ENCODE measurements around the gene CNPY3. TPM values are rescaled to one million over a fixed set of nuclear protein-coding genes. Genes with fewer than 3 reads are reported as not detected.

CNPY3 gene
- polyA plus RNA-seq, 1 donor from 2014 or later: 26.4 TPM

GRCh38 chr6:42935322-42935721, 6.0 kb downstream of the CNPY3 start:
- Histone ChIP-seq H3K36me3 (ENCODE audit: insufficient read depth, low read length) (no peaks in the 10 kb centered on the region), H4K20me1 (ENCODE audit: insufficient read depth) (no peaks in the 10 kb centered on the region), H2AFZ (ENCODE audit: low read depth, low read length) (no peak overlapping the region), H3K79me2 (replicated peaks; ENCODE audit: insufficient read depth, low read length) (peaks cover 20% of the 10 kb centered on the region), H3K9ac (ENCODE audit: low read length) (no peak overlapping the region), H3F3A (ENCODE audit: insufficient read depth, low read length, poor library complexity, severe bottlenecking) (no peaks in the 10 kb centered on the region), H3K9me3 (ENCODE audit: low read length) (no peaks in the 10 kb centered on the region), H3K4me3 (ENCODE audit: low read length) (no peak overlapping the region), H3K27ac (ENCODE audit: low read length) (no peak overlapping the region), H3K27me3 (ENCODE audit: insufficient read depth, low read depth, low read length) (no peaks in the 10 kb centered on the region), H3K4me2 (ENCODE audit: low read length) (no peak overlapping the region), H3K9me2 (ENCODE audit: insufficient read depth, low read length) (no peaks in the 10 kb centered on the region)
- TF ChIP-seq EP300 (conservative IDR thresholded peaks at IDR 0.05; ENCODE audit: poor library complexity, severe bottlenecking): no peak
- TF ChIP-seq SMC3 (conservative IDR thresholded peaks at IDR 0.05; ENCODE audit: poor library complexity): no peak

GRCh38 chr6:42936398-42936797, 7.1 kb downstream of the CNPY3 start:
- Histone ChIP-seq H2AFZ (ENCODE audit: low read depth, low read length) (no peak overlapping the region), H3K4me2 (ENCODE audit: low read length) (no peak overlapping the region), H3F3A (ENCODE audit: insufficient read depth, low read length, poor library complexity, severe bottlenecking) (no peaks in the 10 kb centered on the region), H4K20me1 (ENCODE audit: insufficient read depth) (no peaks in the 10 kb centered on the region), H3K9me2 (ENCODE audit: insufficient read depth, low read length) (no peaks in the 10 kb centered on the region), H3K4me3 (ENCODE audit: low read length) (no peak overlapping the region), H3K36me3 (ENCODE audit: insufficient read depth, low read length) (no peaks in the 10 kb centered on the region), H3K9ac (ENCODE audit: low read length) (no peak overlapping the region), H3K79me2 (replicated peaks; ENCODE audit: insufficient read depth, low read length) (peaks cover 20% of the 10 kb centered on the region), H3K27me3 (ENCODE audit: insufficient read depth, low read depth, low read length) (no peaks in the 10 kb centered on the region), H3K27ac (ENCODE audit: low read length) (no peak overlapping the region), H3K9me3 (ENCODE audit: low read length) (no peaks in the 10 kb centered on the region)
- TF ChIP-seq TAF1 (IDR thresholded peaks at IDR 0.05; ENCODE audit: low read depth) (no peak), CTCF (IDR thresholded peaks at IDR 0.05; ENCODE audit: poor library complexity, severe bottlenecking) (no peak), POLR2AphosphoS5 (IDR thresholded peaks at IDR 0.05) (no peak), EP300 (conservative IDR thresholded peaks at IDR 0.05; ENCODE audit: poor library complexity, severe bottlenecking) (no peak), SMC3 (conservative IDR thresholded peaks at IDR 0.05; ENCODE audit: poor library complexity) (no peak), MXI1 (conservative IDR thresholded peaks at IDR 0.05; ENCODE audit: poor library complexity, severe bottlenecking) (no peak), RAD21 (conservative IDR thresholded peaks at IDR 0.05) (no peak), REST (IDR thresholded peaks at IDR 0.05; ENCODE audit: borderline replicate concordance) (no peak), EZH2 (IDR thresholded peaks at IDR 0.05; ENCODE audit: borderline replicate concordance, insufficient read depth, low read length, poor library complexity, severe bottlenecking) (no peak)
